CD14-positive monocyte (primary cell): ENCODE measurements around the gene AQR. TPM values are rescaled to one million over a fixed set of nuclear protein-coding genes. Genes with fewer than 3 reads are reported as not detected.

Experiments
- DNase-seq, 3 donors: peaks; one replicate each; pipeline ENCODE4 v3.0.0-alpha.2; 2011 to 2022
- H2AFZ ChIP-seq: 2 replicates; pipeline ENCODE4 v1.6.0; 2012; ENCODE audit warnings: mild to moderate bottlenecking, low read depth, low read length, inconsistent platforms; ENCODE audit not compliant: insufficient read depth, poor library complexity, severe bottlenecking
- H3K27ac ChIP-seq, 2 donors: 1 replicate in 1 of 2; 2 replicates in 1 of 2; pipeline ENCODE4 v1.5.1; 2012 to 2013; ENCODE audit warnings: low read length in 2 of 2, control low read depth in 1 of 2, inconsistent platforms in 1 of 2, low read depth in 1 of 2, mild to moderate bottlenecking in 1 of 2
- H3K27me3 ChIP-seq, 2 donors: one replicate each; pipeline versions ENCODE4 v1.6.0 to v1.6.1; 2011 to 2013; ENCODE audit warnings: low read length in 2 of 2; ENCODE audit not compliant: control insufficient read depth in 2 of 2, insufficient read depth in 2 of 2
- H3K36me3 ChIP-seq, 2 donors: replicated peaks in 1 of 2; 1 replicate in 1 of 2; 2 replicates in 1 of 2; pipeline versions ENCODE4 v1.5.1 to v1.6.1; 2012 to 2013; ENCODE audit warnings: low read length in 2 of 2, control low read depth in 1 of 2, inconsistent platforms in 1 of 2, mild to moderate bottlenecking in 1 of 2; ENCODE audit not compliant: insufficient read depth in 2 of 2, control insufficient read depth in 1 of 2
- H3K4me1 ChIP-seq, 2 donors: 1 replicate in 1 of 2; 2 replicates in 1 of 2; pipeline versions ENCODE4 v1.5.1 to v1.6.1; 2012 to 2013; ENCODE audit warnings: low read length in 2 of 2, control low read depth in 1 of 2, inconsistent platforms in 1 of 2, mild to moderate bottlenecking in 1 of 2, moderate library complexity in 1 of 2; ENCODE audit not compliant: insufficient read depth in 2 of 2, control insufficient read depth in 1 of 2
- H3K4me2 ChIP-seq: replicated peaks from 2 replicates; pipeline ENCODE3; 2012; ENCODE audit warnings: low read length, moderate library complexity, mild to moderate bottlenecking; ENCODE audit not compliant: poor library complexity, severe bottlenecking; ENCODE audit errors: extremely low read depth
- H3K4me3 ChIP-seq, 3 experiments: fragments of 200-600 bp in 1 of 3; sonication (generic) in 1 of 3; replicated peaks in 1 of 3; 1 replicate in 2 of 3; 2 replicates in 1 of 3; pipeline ENCODE4 v1.5.1; 2011 to 2013; ENCODE audit warnings: low read length in 3 of 3, mild to moderate bottlenecking in 3 of 3, control low read depth in 2 of 3, low read depth in 2 of 3, inconsistent platforms in 1 of 3, moderate library complexity in 1 of 3
- H3K79me2 ChIP-seq: 2 replicates; pipeline ENCODE4 v1.6.0; 2012; ENCODE audit warnings: mild to moderate bottlenecking, control low read depth, inconsistent platforms, low read length, moderate library complexity; ENCODE audit not compliant: insufficient read depth
- H3K9ac ChIP-seq: 2 replicates; pipeline ENCODE4 v1.6.0; 2017; ENCODE audit warnings: low read length, mild to moderate bottlenecking; ENCODE audit not compliant: insufficient read depth, poor library complexity, severe bottlenecking
- H3K9me3 ChIP-seq, 2 donors: replicated peaks in 1 of 2; 1 replicate in 1 of 2; 2 replicates in 1 of 2; pipeline versions ENCODE4 v1.5.1 to v1.6.1; 2012 to 2013; ENCODE audit warnings: low read length in 2 of 2, control low read depth in 1 of 2; ENCODE audit not compliant: control insufficient read depth in 1 of 2, insufficient read depth in 1 of 2
- H4K20me1 ChIP-seq: 2 replicates; pipeline ENCODE4 v1.6.0; 2012; ENCODE audit warnings: mild to moderate bottlenecking, low read length, control low read depth, moderate library complexity; ENCODE audit not compliant: insufficient read depth
- H3K27ac Mint-ChIP-seq, 7 donors: one replicate each; pipeline ENCODE4 v1.8.0; 2020; ENCODE audit warnings: mild to moderate bottlenecking in 7 of 7, mixed read lengths in 7 of 7, moderate library complexity in 6 of 7, inconsistent platforms in 2 of 7
- H3K27me3 Mint-ChIP-seq, 3 donors: one replicate each; pipeline ENCODE4 v1.8.0; 2021 to 2022; ENCODE audit warnings: low read depth in 3 of 3, mild to moderate bottlenecking in 3 of 3, mixed read lengths in 3 of 3, moderate library complexity in 3 of 3, inconsistent platforms in 1 of 3
- H3K36me3 Mint-ChIP-seq, 2 donors: one replicate each; pipeline ENCODE4 v1.8.0; 2020; ENCODE audit warnings: mixed read lengths in 2 of 2, inconsistent platforms in 1 of 2, mild to moderate bottlenecking in 1 of 2
- H3K4me1 Mint-ChIP-seq: one replicate; pipeline ENCODE4 v1.8.0; 2020; ENCODE audit warnings: mild to moderate bottlenecking, mixed read lengths
- H3K4me3 Mint-ChIP-seq, 2 donors: one replicate each; pipeline ENCODE4 v1.8.0; 2020; ENCODE audit warnings: mild to moderate bottlenecking in 2 of 2, mixed read lengths in 2 of 2, moderate library complexity in 1 of 2
- H3K9me3 Mint-ChIP-seq, 7 donors: one replicate each; pipeline ENCODE4 v1.8.0; 2020 to 2022; ENCODE audit warnings: mixed read lengths in 7 of 7, mild to moderate bottlenecking in 6 of 7, moderate library complexity in 6 of 7, inconsistent platforms in 2 of 7
- CTCF ChIP-seq: fragments of 200-600 bp; IDR thresholded peaks from one replicate; pipeline ENCODE4 v1.8.0; 2022; ENCODE audit warnings: antibody characterized with exemption, mild to moderate bottlenecking
- WGBS: methylation state at CpG from one replicate; pipeline ENCODE4 v1.1.5; 2013; ENCODE audit warnings: missing lambda C conversion rate; ENCODE audit not compliant: insufficient coverage; 5-methylcytosine and 5-hydroxymethylcytosine counted together
- intact Hi-C, 2 donors: fragments of 100-400 bp; cut with micrococcal nuclease; formaldehyde crosslinking; loops; one replicate each; pipeline versions ENCODE4 v1.15.0 to v1.15.1; 2023
- polyA plus RNA-seq, 3 donors: library from polyadenylated mRNA; depleted of rRNA in 1 of 3; unstranded in 2 of 3; stranded (reverse) in 1 of 3; fragments of 300-500 nt in 2 of 3; fragments of >200 nt in 1 of 3; fragmentation: Illumina TruSeq in 2 of 3; gene quantifications; 1 replicate in 2 of 3; 2 replicates in 1 of 3; pipeline ENCODE4 v1.2.3, GENCODE V29; 2012 to 2021

The AQR gene
- polyA plus RNA-seq, 3 donors = 8.4 to 26.4 (median 16.8) TPM

- Histone ChIP-seq H3K4me3 (no peak overlapping the region), H4K20me1 (no peaks in the 10 kb centered on the region), H2AFZ (no peak overlapping the region), H3K9ac (no peak overlapping the region), H3K27me3 (no peaks in the 10 kb centered on the region), H3K36me3 (peaks cover 81 to 92% of the 10 kb centered on the region in 2 donors), H3K9me3 (no peaks in the 10 kb centered on the region), H3K4me2 (no peak overlapping the region), H3K27ac (peak overlapping the region in 1 of 2 donors; percentile 1), H3K4me1 (no peaks in the 10 kb centered on the region), H3K79me2 (no peaks in the 10 kb centered on the region)
- Mint-ChIP-seq H3K27ac (no peak overlapping the region), H3K4me1 (no peaks in the 10 kb centered on the region), H3K9me3 (no peaks in the 10 kb centered on the region), H3K36me3 (peaks cover 77 to 91% of the 10 kb centered on the region in 2 donors), H3K4me3 (no peak overlapping the region), H3K27me3 (no peaks in the 10 kb centered on the region)
- no CpG with 5 or more reads among the region's 2 CpGs for WGBS
- intact Hi-C loops = loop anchor here in 1 of 2 donors (10.0 kb wide), 1 partner anchor 53 kb away; no protein-coding TSS in a partner anchor
- TF ChIP-seq CTCF = no peak
- DNase-seq = no peak
These were observed 41.8 kb downstream of the AQR start for GRCh38 chr15:34927726-34928125.

- H3K36me3 Mint-ChIP-seq = peaks cover 85 to 93% of the 10 kb centered on the region in 2 donors
- Histone ChIP-seq H3K36me3 (peaks cover 91 to 98% of the 10 kb centered on the region in 2 donors), H2AFZ (no peak overlapping the region), H3K4me2 (no peak overlapping the region), H3K4me3 (no peak overlapping the region), H3K79me2 (no peaks in the 10 kb centered on the region), H3K27ac (no peak overlapping the region), H3K4me1 (no peaks in the 10 kb centered on the region), H3K9ac (no peak overlapping the region), H3K9me3 (no peaks in the 10 kb centered on the region), H3K27me3 (no peaks in the 10 kb centered on the region), H4K20me1 (no peaks in the 10 kb centered on the region)
- H3K4me1 Mint-ChIP-seq = no peaks in the 10 kb centered on the region
- WGBS = no CpG with 5 or more reads among the region's 2 CpGs
- DNase-seq = no peak
- no peaks in the 10 kb centered on the region for H3K27me3 Mint-ChIP-seq
- no peak overlapping the region for H3K4me3 Mint-ChIP-seq
- TF ChIP-seq CTCF = no peak
- H3K27ac Mint-ChIP-seq = no peak overlapping the region
- intact Hi-C loops = no loop called here
- H3K9me3 Mint-ChIP-seq = peaks cover 0 to 5% (median 2%) of the 10 kb centered on the region in 7 donors
These were observed 55.2 kb downstream of the AQR start for GRCh38 chr15:34914317-34914716.
